Stimulated activated CD4-positive, alpha-beta T cell treated with anti-CD3 and anti-CD28 coated beads, Interleukin-2, amount 100 ng/mL, for 24 hours (primary cell): ENCODE data around the gene UBXN11.
A peak's percentile ranks its signal among the peaks of the same experiment; 100 is the strongest.
"Not testable (repeated sequence)": the region's sequence is repeated elsewhere in the genome, so short reads cannot be mapped to it uniquely, and the experiment has no call there.

Source experiments
- DNase-seq, 2 donors: peaks; one replicate each; pipeline ENCODE4 v3.0.0-alpha.2; 2020

UBXN11 gene

DNA sequence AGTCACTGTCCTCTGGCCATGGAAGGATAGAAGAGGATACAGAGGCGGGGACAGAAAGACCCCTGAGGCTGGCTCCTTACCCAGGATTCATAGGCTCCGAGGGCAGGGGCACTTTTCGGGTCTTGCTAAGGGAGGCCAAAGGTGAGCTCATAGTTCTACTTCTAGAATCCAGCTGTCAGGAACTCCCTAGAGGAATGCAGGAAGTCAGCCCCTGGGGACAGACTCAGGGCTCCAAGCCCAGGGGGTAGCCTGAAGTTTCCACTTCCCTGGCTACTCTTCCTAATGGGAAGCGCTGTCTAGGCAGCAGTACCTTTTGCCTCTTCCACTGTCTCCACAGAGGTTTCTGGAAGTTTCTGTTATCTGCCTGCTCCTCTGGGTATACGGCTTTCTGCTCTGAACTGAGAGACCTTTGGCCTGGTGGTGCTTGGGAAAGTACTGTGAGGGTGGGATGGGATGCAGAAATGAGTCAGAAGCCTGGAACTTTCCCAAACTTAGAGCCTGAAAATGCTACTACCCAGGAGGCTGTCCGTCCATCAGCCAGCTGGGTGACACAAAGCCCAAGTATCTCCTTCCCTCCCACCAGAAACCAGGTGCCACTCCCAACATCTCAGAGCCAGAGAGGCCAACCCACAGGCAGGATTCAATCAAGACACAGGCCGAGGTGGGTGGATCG is 3.6 kb downstream of the UBXN11 start:
- no peak for DNase-seq

DNA sequence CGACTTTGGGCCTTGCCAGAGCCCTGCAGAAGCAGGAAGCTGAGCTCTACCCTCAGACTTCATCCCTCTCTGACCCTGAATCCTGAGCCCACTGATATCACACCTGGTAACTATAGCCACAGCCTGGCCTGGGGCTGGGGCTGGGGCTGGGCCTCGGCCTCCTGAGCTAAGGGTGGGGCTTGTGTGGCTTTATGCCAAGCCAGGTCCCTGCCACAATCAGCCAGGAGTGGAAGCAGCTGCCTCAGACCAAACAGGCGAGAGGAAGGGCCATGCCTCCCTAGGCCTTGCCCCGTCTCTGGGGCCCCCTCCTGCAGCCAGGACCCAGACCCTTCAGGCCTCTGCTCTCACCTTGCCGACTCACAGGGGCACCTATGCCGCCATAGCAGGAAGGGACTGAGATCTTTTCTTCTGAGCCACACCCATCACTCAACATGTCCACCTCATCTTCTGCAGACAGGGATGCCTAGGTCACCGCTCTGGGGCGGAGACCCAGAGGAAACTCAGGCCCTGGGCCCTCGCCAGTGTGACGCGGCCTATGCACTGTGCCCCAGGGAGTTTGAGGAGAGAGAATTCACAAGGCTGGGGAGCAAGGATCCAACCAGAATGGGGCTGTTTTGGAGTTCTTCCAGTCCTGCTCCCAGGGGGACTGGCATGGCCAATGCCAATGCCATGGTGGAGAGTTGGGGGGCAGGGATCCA is 5.7 kb downstream of the UBXN11 start:
- DNase-seq: no peak

DNA sequence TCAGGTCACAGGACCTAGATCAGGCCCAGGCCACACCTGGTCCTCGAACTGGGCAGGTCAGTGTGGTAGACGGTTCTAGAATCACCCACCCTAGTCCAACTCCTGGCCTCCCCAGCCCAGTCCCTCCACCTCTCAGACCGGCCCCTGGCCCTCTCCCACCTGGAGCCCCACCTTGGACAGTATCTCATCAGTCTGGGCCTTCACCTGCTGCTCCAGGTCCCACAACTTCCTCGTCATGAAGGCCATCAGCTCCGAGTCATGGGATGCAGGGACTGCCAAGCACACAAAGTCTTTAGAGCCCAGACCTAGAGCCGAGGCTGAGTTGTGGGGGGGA is 8.7 kb downstream of the UBXN11 start:
- DNase-seq: no peak

DNA sequence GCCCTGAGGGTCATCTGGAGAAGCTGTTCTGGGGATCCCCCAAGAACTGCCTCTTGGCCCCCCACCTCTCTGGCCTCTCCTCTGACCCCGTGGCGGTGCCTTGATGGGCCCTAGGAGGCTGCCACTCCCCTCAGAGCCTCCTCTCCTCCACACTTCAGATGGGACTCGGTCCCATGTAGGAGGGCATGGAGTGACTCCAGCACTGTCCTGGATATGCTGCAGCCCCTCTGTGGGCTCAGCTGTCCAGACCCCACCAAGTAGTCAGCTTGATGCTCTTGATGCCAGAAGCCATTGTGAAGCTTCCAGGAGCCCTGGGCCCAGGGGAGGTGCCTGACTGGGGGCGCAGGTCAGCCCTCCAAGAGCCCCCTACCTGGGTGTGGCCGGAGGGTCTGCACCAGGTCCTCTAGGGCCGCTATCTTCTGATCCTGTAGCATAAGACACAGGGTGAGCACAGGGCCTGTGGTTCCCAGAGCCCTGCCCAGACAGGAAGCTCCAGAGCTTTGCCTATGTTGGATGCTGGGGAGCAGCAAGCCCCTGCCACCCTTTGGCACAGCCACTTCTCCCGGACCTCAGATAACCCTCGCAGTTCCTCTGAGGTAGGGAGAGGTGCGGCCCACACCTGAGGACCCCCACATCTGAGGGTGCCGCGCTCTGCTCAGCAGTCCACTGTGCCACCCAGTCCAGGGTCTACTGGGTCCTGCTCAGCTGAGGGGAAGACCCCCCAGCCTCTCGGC is 9.2 kb downstream of the UBXN11 start:
- DNase-seq: no peak

DNA sequence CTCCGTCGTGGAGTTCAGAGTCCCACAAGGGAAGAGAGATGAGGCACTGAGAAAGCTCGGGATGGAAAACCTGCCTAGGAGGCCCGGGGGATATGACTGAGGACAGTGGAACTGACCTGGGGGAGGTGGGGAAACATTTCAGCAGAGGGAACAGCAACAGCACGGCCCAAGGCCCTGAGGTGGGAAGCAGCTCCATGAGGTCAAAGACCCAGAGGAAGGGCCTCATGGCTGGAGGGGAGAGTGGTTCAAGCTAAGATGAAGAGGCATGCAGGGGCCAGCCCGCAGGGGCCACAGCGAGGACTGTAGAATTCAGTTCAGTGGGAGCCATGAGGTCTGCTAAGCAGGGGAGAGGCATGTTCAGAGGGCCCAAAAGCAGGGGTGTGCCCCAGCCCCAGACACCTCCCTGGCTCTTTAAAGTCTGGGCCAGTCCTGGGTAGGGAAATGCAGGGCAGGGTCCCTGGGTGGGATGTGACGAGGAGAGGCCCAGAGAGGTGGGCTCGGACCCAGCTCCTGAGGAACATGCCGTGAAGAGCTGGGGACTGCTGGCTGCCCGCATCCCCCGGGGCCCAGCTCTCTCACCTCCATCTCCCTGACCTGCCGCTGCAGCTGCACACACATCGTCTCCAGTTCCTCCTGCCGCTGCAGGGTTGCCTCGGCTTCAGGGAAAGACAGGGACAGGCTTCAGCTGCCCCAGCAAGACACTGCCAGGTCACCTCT is 9.9 kb downstream of the UBXN11 start:
- DNase-seq: no peak

DNA sequence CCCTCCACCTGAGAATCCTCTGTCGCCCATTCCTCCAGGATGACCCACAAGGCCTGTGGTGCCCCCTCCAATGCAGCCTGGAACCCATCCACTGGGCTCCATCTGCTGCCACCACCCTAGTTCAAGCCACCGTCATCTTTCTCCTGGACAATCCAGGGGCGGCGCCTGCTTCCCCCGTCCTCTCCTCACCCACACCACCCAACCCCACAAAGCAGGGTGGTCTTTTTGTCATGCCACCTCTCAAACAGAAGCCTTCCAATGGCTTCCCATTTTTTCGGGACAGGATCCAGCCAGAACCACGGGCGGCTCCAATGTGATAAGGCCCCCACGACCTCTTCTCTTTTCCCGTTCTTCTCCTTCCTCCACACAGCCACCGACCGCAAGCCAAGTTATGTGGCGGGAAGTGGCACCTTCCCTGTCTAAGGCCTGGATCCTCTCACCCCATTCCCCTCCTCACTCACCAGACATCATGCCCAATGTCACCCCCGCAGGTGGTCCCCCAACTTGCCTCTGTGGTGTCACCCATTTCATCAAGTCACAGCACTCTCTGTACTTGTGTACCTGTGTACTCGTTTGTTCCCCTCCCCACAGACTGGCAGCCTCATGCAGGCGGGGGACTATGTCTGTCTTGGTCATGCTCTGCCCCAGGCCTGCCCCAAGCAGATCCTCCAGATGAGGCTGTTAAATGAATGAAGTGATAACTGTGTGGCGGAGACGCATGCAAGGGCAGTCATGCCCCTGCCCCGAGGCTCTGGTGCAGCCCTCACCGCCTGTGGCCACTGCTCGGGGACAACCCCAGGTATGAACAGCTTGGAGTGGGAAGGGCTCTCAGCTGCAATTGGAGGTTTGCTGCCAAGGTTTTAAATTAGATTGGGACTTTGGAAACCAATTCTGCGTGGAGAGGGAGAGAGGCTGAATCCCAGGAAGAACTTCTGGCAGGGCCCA is 11.0 kb downstream of the UBXN11 start:
- DNase-seq: no peak

DNA sequence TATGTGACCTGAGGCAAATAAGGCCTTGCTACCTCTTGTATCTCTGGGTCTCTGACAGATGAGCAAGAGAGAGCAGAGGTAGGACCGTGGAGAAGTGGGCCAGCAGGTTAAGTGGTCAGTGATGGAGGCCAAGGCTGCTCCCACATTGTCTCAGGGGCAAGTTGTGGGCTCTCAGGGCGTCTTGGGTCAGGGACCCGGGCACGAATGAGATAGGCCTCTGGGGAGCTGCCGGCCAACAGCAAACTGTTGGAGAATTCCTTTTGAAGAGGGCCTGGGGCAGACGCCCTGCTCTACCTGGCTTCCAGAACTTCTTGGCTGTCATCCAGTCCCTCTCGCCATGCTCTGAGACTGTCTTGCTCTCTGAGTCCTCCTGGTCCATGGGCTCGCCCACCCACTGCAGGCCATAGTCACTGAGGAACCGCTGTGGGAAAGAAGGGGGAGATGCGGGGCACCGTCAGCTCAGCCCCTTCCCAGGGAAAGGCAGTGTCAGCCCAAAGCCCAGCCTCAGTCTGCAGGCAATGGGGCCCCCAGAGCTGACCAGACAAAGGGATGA is 12.4 kb downstream of the UBXN11 start:
- no peak for DNase-seq

DNA sequence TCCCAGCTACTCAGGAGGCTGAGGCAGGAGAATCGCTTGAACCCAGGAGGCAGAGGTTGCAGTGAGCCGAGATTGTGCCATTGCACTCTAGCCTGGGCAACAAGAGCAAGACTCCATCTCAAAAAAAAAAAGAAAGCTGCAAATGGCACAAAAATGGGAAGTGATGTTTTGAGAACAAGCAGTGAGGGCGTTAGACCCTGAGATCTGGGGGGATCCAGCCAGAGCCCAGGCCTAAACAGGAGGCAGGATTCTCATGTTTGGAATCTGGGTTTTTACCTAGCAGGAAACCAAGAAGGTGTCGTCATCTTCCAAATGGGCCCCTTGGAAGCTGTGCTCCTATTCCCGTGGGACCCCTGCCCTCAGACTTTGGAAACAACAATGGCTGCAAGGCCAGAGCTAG is 13.7 kb downstream of the UBXN11 start:
- DNase-seq: not testable (repeated sequence)

DNA sequence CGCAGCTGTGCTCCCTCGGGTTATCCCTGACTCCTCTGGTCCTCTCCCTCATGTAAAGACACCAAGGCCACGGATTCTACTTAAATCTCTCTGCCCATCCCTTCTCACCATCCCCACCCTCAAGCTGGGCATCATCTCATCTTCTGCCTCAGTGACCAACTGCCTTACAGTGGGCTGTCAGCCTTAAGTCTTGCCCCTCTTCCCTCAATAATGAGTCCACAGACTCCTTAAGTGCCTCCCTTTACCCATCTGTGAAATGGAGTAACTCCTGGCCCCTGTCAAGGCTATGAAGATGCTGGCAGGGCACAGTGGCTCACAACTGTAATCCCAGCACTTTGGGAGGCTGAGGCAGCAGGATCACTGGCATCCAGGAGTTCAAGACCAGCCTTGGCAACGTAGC is 14.5 kb downstream of the UBXN11 start:
- no peak for DNase-seq

DNA sequence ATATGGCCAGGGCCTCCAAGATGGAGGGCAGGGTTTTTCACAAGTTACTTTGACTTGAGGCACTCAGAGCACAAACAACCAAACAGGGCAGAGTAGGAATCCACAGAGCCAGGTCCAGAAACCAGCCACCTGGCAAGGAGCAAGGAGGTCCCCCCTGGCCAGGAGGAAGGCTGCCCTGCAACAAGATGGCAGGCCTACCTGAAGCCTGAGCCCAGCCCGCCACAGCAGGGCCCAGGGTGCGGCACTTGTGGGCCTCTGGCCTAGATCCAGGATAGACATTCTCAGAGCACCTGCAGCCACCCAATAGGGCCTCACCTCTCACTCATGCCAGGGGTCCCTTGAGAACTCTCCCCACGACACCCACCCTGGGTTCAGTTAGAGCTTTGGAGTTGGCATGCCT is 15.0 kb downstream of the UBXN11 start:
- DNase-seq: no peak

DNA sequence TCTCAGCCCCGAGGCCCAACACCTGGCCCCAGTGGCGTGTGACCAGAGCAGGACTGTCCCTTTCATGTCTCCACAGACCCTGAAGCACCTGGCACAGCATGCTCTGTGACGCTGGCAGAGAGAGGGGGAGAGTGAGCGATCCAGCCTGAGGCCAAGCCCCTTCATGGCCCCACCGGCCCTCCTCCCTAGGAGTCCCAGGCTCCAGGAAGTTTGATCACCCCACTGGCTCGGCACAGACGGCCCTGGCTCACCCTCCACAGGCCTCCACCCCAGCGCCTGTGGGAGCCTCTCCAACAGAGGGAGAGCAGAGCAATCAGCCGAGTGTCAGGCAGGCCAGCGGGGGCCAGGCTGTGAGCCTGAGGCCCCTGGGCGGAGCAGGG is 15.6 kb downstream of the UBXN11 start:
- no peak for DNase-seq

DNA sequence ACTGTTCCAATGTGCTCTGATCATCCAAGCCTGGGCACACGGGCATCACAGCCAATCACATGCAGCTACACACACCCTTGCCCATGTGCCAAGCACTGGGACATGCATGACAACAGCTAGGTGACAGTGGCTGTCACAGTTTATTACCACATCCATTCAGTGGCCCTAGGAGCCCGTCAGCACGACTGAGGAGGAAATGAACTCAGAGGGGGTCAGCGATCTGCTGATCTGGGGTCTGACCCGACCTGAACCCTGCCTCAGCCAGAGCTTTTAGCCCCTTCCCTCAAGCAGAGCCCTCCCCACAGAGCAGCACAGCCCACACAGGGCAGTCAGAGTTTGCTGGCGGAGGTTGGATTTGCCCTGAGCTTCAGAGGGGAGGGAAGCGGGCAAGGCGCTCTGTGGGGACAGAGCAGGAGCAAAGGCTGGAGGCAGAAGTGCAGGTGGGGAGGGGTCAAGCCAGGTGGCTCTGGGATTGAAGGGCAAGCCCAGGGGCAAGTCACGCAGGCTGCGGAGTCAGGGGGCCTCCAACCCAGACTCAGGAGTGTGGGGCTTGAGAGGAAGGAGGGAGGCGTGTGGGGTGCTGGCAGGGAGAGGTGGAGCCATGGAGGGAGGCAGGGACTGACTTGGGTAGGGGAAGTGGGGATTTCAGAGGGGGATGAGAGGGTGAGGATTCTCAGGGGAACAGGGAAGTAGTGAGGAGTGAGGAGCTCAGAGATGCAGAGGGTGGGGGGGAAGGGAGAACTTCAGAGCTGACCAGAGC is 16.1 kb downstream of the UBXN11 start:
- DNase-seq: no peak

DNA sequence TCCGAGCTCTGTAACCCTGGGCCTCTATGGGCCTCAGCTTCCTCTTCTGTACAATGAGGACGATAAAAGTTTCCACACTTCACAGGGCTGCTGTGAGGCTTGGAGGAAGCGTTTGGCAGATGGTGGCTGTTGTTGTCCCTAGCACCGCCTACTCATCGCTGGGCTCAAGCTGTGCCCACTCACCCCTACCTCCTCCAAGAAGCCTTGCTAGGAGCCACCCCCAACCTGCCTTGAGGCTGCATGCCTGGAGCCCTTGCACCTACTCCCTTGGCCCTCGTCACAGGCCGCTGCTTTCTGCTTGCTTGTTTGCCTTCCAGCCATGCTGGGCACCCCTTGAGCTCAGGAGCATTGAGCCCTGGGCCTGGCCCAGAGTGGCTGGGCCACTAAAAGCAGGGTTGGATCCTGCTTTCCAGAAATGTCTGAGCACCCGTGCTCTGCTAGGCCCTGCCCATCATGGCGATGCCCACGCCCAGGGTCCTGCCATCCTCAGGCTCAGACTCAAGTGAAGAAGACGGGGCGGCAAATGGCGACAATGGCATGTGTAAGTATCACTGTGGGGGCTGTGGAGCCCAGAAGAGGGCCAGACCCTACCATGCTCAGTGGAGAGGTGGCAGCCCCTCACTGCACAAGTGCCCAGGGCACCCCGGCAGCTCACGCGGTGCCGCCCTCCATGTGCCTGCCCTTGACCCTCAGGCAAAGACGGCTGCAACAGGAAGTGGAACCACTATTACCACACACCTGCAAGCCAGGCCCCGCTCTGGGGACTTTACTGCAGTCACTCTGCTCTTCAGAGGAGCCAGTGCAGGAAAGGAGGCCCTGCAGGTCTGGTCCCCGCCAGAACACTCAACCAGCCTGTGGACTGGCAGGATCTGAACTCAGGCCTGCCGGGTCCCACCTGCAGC is 17.0 kb downstream of the UBXN11 start:
- DNase-seq: peak in 1 of 2 donors; percentile 42

DNA sequence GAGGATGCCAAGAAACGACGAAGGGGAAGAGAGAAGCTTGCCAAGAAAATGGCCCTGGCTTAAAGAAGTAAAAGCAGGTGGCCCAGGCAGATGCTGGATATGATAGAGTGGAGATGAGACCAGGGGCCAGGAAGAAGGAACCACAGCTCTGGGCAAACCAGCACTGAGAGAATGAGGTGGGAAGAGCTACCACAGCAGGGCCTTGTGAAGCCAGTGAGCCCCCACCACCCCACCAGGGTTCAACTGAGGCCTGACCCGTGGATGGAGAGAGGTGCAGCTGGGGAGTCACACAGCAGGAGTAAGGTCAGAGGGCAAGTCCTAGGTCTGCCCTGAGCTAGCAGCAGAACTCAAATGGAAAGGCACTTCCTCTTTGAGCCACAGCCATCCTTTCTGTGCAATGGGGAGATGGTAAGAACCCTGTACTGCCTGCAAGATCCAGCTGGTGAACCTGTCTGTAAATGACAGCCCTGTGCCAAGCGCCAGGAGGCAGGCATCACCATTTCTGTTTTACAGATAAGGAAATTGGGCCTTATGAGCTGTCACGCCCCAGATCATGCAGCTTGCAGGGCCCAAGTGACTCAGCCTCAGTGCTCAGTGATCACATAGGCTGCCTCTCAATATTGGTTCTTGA is 18.0 kb downstream of the UBXN11 start:
- peak; percentile 69 to 74 for DNase-seq

DNA sequence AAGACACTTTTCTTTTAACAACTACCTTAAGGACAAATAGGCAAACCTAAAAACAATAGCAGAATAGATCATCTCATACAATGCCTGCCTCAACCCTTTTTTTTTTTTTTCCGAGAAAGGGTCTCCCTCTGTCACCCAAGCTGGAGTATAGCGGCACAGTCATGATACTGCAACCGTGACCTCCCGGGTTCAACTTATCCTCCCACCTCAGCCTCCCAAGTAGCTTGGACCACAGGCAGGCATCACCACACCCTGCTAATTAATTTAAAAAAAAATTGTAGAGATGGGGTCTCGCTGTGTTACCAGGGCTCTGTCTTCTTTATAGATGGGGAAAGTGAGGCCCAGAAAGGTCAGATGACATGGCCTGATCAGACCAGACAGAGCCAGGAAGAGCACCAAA is 18.6 kb downstream of the UBXN11 start:
- DNase-seq: no peak

DNA sequence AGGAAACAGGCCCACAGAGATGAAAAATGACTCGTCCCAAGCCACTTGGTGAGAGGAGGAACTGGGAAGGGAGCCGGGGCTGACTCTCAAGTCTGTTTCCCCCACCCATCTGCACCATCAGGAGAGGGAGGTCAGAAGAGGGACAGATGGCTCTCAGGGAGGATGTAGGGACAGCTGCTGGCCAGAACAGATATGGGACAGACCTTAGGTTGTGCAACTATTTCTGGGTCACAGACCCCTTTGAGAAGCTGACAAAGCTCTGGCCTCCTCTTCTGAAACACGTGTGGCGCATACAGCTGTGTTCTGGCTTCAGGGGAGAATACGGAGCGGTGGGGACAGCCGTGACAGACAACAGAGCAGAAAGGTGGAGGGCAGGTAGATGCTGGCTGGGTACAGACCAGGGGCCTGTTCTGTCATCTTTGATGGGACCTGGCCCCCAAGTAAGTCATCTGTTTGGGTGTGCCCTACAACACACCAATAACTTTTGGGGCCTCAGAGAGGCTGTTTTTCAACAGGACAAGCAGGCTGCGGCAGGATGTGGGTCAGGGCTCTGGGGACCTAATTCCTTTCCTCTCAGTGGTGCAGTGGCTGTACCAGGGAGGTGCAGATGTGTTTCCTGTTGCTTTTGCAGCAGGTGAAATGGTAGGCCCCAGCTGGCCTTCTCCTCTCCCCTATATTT is 19.3 kb downstream of the UBXN11 start:
- DNase-seq: peak; percentile 56 to 68

DNA sequence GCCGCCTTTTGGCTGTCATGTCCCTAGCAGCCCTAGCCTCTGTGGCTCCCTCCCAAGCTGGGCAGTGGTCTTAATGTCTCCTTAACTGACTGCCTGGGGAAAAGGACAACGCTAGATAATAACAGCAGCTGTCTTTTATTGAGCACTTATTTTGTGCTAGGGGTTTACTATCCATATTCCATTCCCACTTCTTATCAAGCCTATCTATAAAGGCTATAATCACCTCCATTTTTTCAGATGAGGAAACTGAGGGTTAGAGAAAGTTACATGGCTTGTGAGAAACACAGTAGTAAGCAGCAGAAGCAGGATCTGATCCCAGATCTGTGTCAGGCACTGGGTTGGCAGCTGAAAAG is 20.4 kb downstream of the UBXN11 start:
- no peak for DNase-seq

DNA sequence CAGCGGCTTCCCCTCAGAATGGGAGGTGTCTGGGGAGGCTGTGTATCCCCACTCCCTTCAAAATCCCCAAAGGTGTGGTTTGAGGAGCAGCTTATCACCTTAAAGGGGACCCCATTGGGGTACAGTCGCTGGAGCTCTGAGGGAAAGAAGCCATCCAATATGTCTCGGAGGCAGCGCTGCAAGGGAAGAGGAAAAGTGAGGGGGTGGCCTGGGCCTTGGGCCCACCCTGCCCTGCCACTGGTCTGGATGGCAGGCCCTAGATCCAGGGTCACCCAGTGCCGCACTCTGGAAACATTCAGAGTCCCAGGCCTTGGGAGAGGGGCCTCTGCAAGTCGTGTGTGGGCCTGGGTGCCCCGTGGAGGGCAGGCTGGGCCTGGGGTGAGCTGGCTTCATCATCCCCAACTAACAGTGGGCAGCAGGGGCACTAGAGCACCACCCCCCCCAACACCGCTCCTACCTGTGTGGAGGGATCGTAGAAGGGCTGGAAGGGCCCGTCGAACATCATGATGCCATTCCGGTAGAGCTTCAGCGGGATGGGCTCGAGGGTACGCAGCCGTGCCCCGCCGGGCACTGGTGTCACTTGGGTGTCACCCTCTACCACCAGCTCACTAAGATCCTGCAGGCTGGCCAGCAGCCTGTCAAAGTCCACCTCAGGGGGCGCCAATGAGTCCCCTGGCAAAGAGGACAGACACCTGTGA is 20.9 kb downstream of the UBXN11 start:
- peak in 1 of 2 donors; percentile 69 for DNase-seq
